Keratinocyte (primary cell): Measurements from ENCODE around the gene ERC2.

Experiments used
- EZH2 ChIP-seq: IDR thresholded peaks from one replicate; pipeline ENCODE4 v1.6.1; 2012; ENCODE audit warnings: inconsistent platforms, mild to moderate bottlenecking, low read length, moderate library complexity
- TF ChIP-seq, protein P1 (sequence below), 3 experiments: IDR thresholded peaks in 1 of 3; conservative IDR thresholded peaks in 1 of 3; optimal IDR thresholded peaks in 1 of 3; 2 replicates in 2 of 3; 3 replicates in 1 of 3; pipeline versions ENCODE3 to v1.5.1; 2011; ENCODE audit warnings: low read length in 3 of 3, mild to moderate bottlenecking in 3 of 3, moderate library complexity in 2 of 3, control low read depth in 1 of 3, inconsistent platforms in 1 of 3; ENCODE audit not compliant: insufficient read depth in 2 of 3; ENCODE audit errors: extremely low read depth in 1 of 3

DNA sequence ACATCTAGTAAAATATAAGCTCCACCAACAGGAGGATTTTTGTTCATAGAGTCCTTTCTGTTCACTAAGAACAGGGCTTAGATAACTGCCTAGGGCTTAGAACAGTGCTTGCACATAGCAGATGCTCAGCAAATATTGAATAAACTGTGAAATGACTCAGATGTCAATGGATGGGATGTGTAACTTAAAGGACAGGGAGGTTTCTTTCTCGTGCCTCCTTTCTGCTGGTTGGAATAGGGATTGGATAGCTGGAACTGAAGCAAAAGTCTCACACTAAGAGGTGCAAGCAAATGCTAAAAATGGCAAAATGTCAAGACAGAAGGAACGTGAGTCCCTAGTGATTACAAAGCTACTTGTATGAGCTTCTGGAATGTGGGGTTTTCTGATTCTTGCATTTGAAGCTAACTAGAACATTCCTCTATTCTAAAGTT is 588.4 kb downstream of the ERC2 start:
- TF ChIP-seq, protein P1, sequence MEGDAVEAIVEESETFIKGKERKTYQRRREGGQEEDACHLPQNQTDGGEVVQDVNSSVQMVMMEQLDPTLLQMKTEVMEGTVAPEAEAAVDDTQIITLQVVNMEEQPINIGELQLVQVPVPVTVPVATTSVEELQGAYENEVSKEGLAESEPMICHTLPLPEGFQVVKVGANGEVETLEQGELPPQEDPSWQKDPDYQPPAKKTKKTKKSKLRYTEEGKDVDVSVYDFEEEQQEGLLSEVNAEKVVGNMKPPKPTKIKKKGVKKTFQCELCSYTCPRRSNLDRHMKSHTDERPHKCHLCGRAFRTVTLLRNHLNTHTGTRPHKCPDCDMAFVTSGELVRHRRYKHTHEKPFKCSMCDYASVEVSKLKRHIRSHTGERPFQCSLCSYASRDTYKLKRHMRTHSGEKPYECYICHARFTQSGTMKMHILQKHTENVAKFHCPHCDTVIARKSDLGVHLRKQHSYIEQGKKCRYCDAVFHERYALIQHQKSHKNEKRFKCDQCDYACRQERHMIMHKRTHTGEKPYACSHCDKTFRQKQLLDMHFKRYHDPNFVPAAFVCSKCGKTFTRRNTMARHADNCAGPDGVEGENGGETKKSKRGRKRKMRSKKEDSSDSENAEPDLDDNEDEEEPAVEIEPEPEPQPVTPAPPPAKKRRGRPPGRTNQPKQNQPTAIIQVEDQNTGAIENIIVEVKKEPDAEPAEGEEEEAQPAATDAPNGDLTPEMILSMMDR (optimal IDR thresholded peaks at IDR 0.05 in 1 of 3, IDR thresholded peaks at IDR 0.05 in 1 of 3, conservative IDR thresholded peaks at IDR 0.05 in 1 of 3; ENCODE audit: extremely low read depth in 1 of 3, insufficient read depth in 2 of 3, low read length in 3 of 3), result no peak
- TF ChIP-seq EZH2, result no peak
